H1 (cell line): Measurements from ENCODE around the gene TOGARAM1. TPM values are rescaled to one million over a fixed set of nuclear protein-coding genes. Genes with fewer than 3 reads are reported as not detected.

Experiments used
- CBX5 ChIP-seq: fragments of 300-800, 300-1000 bp; sonication (generic); IDR thresholded peaks from 2 replicates; pipeline ENCODE4 v1.7.1; 2016; ENCODE audit warnings: antibody characterized with exemption, low read length, low read depth
- CHD2 ChIP-seq: IDR thresholded peaks from 2 replicates; pipeline ENCODE4 v1.6.1; 2012; ENCODE audit warnings: low read length, improper control_type of control experiment
- CHD7 ChIP-seq: fragments of 300-600 bp; sonication (generic); IDR thresholded peaks from 2 replicates; pipeline ENCODE4 v1.7.1; 2012; ENCODE audit warnings: low read length, moderate library complexity, mild to moderate bottlenecking, inconsistent platforms; ENCODE audit not compliant: insufficient replicate concordance
- JUN ChIP-seq: IDR thresholded peaks from 2 replicates; pipeline ENCODE4 v1.6.1; 2011; ENCODE audit warnings: low read depth, mild to moderate bottlenecking, improper control_type of control experiment, low read length
- JUND ChIP-seq: IDR thresholded peaks from 2 replicates; pipeline ENCODE4 v1.6.1; 2011; ENCODE audit warnings: mild to moderate bottlenecking, improper control_type of control experiment, low read length
- RFX5 ChIP-seq: IDR thresholded peaks from 2 replicates; pipeline ENCODE4 v1.6.1; 2011; ENCODE audit warnings: low read depth, low read length, improper control_type of control experiment, borderline replicate concordance
- TCF12 ChIP-seq: IDR thresholded peaks from 2 replicates; pipeline ENCODE4 v1.6.1; 2011; ENCODE audit warnings: low read depth, mild to moderate bottlenecking, low read length
- USF2 ChIP-seq: IDR thresholded peaks from 2 replicates; pipeline ENCODE4 v1.6.1; 2011; ENCODE audit warnings: low read length, improper control_type of control experiment
- YY1 ChIP-seq: IDR thresholded peaks from 2 replicates; pipeline ENCODE4 v1.6.1; 2011; ENCODE audit warnings: low read depth, mild to moderate bottlenecking, low read length
- polyA plus RNA-seq, 7 experiments: library from polyadenylated mRNA; depleted of rRNA in 3 of 7; stranded (reverse) in 5 of 7; unstranded in 2 of 7; fragments of >200 nt in 5 of 7; fragments of 200-250 nt in 2 of 7; gene quantifications; 1 replicate in 5 of 7; 2 replicates in 1 of 7; 4 replicates in 1 of 7; pipeline versions ENCODE4 v1.2.1 to v1.2.3, GENCODE V29; 2011 to 2013; ENCODE audit warnings: missing spikeins in 2 of 7, mixed read lengths in 2 of 7
- total RNA-seq: library from RNA; stranded (reverse); fragmentation: NEBNext Ultra II Directional; extraction: Animal tissue kit (Norgen Biotek cat#: 25700); gene quantifications from 2 replicates; pipeline ENCODE4 v1.2.1, GENCODE V29; 2021

Gene TOGARAM1
- total and polyA plus RNA-seq, 2 of the 8 experiments (the other 6 are each of a cell fraction or from before 2014, with no cell fraction given): 2.5 to 6.8 TPM

GRCh38 chr14:45038865-45039264 is 76.9 kb downstream of the TOGARAM1 start (continued):
- TF ChIP-seq CHD7: no peak
- no peak for TF ChIP-seq JUN
- no peak for TF ChIP-seq TCF12
- no peak for TF ChIP-seq RFX5
- TF ChIP-seq JUND: no peak
- TF ChIP-seq CHD2: no peak
- TF ChIP-seq USF2: no peak
- no peak for TF ChIP-seq YY1
- TF ChIP-seq CBX5: no peak
